Panc1 (cell line): Measurements from ENCODE around the gene KCNF1. TPM values are rescaled to one million over a fixed set of nuclear protein-coding genes. Genes with fewer than 3 reads are reported as not detected.

Experiments used
- ATAC-seq: fragments of 200-7000 bp; cut with Tn5 transposase; 2 replicates; pipeline ENCODE4 v1.9.1; 2020; ENCODE audit warnings: mild to moderate bottlenecking, moderate library complexity
- BruUV-seq: library from RNA; stranded (reverse); fragments of 400-500 nt; replicated peaks from 2 replicates; lab custom pipeline; 2021; lab: Mats Ljungman, UMichigan
- CTCF ChIA-PET: fragments of 300-600 bp; sonication (Branson Sonifier 250); formaldehyde crosslinking; loops from one replicate; lab custom pipeline; 2022; ENCODE audit warnings: antibody characterized with exemption; lab: Charles Lee
- POLR2A ChIA-PET: fragments of 300-600 bp; sonication (Branson Sonifier 250); formaldehyde crosslinking; loops from one replicate; lab custom pipeline; 2022; ENCODE audit warnings: antibody characterized with exemption; lab: Charles Lee
- DNase-seq: peaks from one replicate; pipeline ENCODE4 v3.0.0-alpha.2; 2010; ENCODE audit warnings: low read depth, low spot score
- H3K27ac ChIP-seq: 2 replicates; pipeline ENCODE4 v1.5.1; 2011; ENCODE audit warnings: mild to moderate bottlenecking, low read length, inconsistent platforms
- H3K27me3 ChIP-seq: fragments of 200-500 bp; sonication (Bioruptor generic); 2 replicates; pipeline ENCODE4 v1.6.0; 2014; ENCODE audit warnings: low read length, inconsistent platforms; ENCODE audit not compliant: control insufficient read depth, insufficient read depth
- H3K36me3 ChIP-seq: fragments of 200-500 bp; sonication (Bioruptor generic); 2 replicates; pipeline ENCODE4 v1.5.1; 2014; ENCODE audit warnings: inconsistent platforms, mild to moderate bottlenecking, low read length, moderate library complexity; ENCODE audit not compliant: control insufficient read depth, insufficient read depth
- H3K4me1 ChIP-seq: 2 replicates; pipeline ENCODE4 v1.5.1; 2011; ENCODE audit warnings: inconsistent platforms, mild to moderate bottlenecking, low read length, moderate library complexity; ENCODE audit not compliant: control insufficient read depth, insufficient read depth
- H3K4me3 ChIP-seq, 2 experiments: 2 replicates each; pipeline ENCODE4 v1.5.1; 2011 to 2012; ENCODE audit warnings: low read depth in 2 of 2, low read length in 2 of 2, mild to moderate bottlenecking in 2 of 2, inconsistent platforms in 1 of 2, moderate library complexity in 1 of 2
- H3K9me3 ChIP-seq: fragments of 200-500 bp; sonication (Bioruptor generic); 2 replicates; pipeline ENCODE4 v1.5.1; 2014; ENCODE audit warnings: low read depth, mild to moderate bottlenecking, inconsistent platforms, low read length, moderate library complexity; ENCODE audit not compliant: control insufficient read depth, insufficient read depth
- CTCF ChIP-seq: fragments of 450-650 bp; IDR thresholded peaks from 2 replicates; pipeline ENCODE4 v1.5.1; 2017; ENCODE audit warnings: mild to moderate bottlenecking
- POLR2AphosphoS5 ChIP-seq: IDR thresholded peaks from 2 replicates; pipeline ENCODE4 v1.6.1; 2012; ENCODE audit warnings: mild to moderate bottlenecking, low read depth, low read length, moderate library complexity
- REST ChIP-seq, 2 experiments: IDR thresholded peaks; 2 replicates each; pipeline ENCODE4 v1.6.1; 2011 to 2012; ENCODE audit warnings: low read depth in 2 of 2, control low read depth in 1 of 2, low read length in 1 of 2, mild to moderate bottlenecking in 1 of 2, moderate library complexity in 1 of 2; ENCODE audit not compliant: insufficient read depth in 1 of 2
- SIN3A ChIP-seq: IDR thresholded peaks from 2 replicates; pipeline ENCODE4 v1.6.1; 2012; ENCODE audit warnings: low read depth, mild to moderate bottlenecking, low read length, moderate library complexity, borderline replicate concordance; ENCODE audit not compliant: insufficient read depth
- TCF7L2 ChIP-seq: IDR thresholded peaks from 2 replicates; pipeline ENCODE4 v1.6.1; 2011; ENCODE audit warnings: mild to moderate bottlenecking, low read depth, low read length, inconsistent platforms
- in situ Hi-C: cut with HindIII; loops from 2 replicates; pipeline ENCODE4 v1.10.0; 2016; ENCODE audit warnings: low sequenced_read_pairs, low pct_unique_long_range_greater_than_20kb
- intact Hi-C: fragments of 100-400 bp; cut with micrococcal nuclease; formaldehyde crosslinking; loops from one replicate; pipeline ENCODE4 v1.10.0; 2022; ENCODE audit not compliant: unreplicated experiment
- total RNA-seq: library from RNA; stranded (reverse); gene quantifications from one replicate; pipeline ENCODE4 v1.2.1, GENCODE V29; 2021; ENCODE audit not compliant: unreplicated experiment

Gene KCNF1
- total RNA-seq, 1 experiment from 2014 or later = 0.39 TPM

DNA sequence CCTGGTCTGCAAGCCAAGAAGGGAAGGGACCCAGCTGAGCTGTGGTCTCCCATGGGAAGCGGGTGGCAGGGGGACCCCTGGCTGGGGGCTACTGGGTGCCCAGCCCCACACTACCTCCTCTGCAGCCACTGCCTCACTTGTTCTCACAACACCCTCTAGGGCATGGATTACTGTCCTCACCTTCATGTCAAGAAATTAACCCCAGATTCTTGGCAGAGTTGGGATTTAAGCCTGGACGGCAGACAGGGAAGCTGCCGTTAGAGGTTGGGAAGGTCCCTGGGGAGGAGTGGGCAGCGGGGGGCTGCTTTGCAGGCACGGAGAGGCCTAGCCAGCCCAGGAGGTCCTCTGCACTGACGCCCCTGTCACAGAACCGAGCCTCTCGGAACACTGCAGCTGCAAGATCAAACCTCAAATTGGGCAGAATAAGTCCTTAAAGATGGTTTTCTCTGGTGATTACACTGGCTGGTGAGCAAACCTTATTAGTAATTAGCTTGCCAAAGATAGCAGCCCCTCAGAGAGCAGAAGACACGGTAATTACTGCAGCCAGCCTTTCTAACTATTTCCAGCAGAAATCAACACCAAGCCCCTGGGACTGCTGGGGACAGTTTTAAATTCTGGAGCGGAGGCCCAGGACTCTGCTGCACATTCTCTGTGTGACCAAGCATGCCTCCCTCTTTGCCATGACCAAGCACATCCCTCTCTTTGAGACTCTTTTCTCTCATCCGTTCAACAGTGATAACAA is 35.9 kb downstream of the KCNF1 start:
- no TSS peak for BruUV-seq
- H3K9me3 ChIP-seq = no peaks in the 10 kb centered on the region
- no peaks in the 10 kb centered on the region for H3K27me3 ChIP-seq
- ChIA-PET CTCF (no interaction called here), POLR2A (no interaction called here)
- no peaks in the 10 kb centered on the region for H3K36me3 ChIP-seq
- no peak overlapping the region for H3K4me3 ChIP-seq
- no peak for ATAC-seq
- no peak for TF ChIP-seq SIN3A
- H3K27ac ChIP-seq = no peak overlapping the region
- intact Hi-C loops = no loop called here
- no peak for DNase-seq
- H3K4me1 ChIP-seq = no peaks in the 10 kb centered on the region
- in situ Hi-C loops = no loop called here

DNA sequence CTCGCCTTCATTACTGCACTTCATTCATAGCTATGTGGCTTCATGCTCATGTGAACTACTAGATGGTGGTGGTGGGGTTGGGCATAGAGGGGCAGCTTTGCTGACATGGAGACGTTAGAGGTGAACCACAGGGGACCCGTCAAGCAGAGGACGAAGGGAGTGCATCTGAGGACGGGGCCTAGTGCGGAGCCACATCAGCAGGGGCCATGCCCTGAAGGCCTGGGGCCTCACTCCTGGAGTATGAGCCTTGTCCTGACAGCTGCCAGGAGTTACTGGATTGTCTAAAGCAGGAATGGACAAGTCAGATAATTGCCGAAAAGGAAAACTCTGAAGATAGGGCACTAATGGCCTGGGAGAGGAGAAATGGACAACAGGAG is 36.4 kb downstream of the KCNF1 start:
- CTCF ChIA-PET = no interaction called here
- Histone ChIP-seq H3K27ac (no peak overlapping the region), H3K27me3 (no peaks in the 10 kb centered on the region), H3K9me3 (no peaks in the 10 kb centered on the region), H3K4me3 (no peak overlapping the region), H3K4me1 (no peaks in the 10 kb centered on the region), H3K36me3 (no peaks in the 10 kb centered on the region)
- in situ Hi-C loops (no loop called here), intact Hi-C loops (no loop called here)
- ATAC-seq (no peak), DNase-seq (no peak)
- POLR2A ChIA-PET = no interaction called here
- TF ChIP-seq POLR2AphosphoS5 (no peak), REST (IDR thresholded peaks at IDR 0.05; ENCODE audit: insufficient read depth in 1 of 2, low read depth in 2 of 2, low read length in 1 of 2) (no peak), SIN3A (no peak), CTCF (no peak), TCF7L2 (no peak)
- BruUV-seq = no TSS peak

DNA sequence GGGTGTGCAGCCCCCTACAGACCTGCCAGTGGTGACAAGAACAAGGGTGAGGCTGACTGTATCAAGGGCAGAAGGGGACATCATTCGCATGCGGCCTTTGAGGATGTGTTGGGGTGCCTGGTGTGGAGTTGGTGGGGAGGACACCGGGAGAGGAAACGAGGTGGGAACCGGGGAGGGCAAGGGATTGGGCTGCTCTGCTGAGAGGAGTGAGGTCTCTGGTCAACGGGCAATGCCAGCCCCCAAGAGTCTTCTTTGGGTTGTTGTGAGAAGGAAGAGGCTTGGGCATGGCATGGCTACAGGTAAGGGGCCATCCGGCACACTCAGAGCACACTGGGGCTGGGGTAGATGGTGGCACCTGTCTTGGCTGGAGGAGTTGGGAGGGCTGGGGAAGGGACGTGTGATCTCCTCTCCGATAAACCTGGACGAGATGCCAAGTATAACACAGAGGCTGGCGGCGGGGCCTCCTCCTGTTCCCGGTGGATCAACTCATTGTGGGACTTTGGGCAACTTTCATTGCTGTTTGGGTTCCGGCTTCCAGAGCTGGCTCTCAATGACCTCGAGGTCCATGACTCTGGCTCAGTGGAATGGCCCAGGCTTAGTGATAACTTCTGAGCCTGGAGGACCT is 37.0 kb downstream of the KCNF1 start:
- intact Hi-C loops = no loop called here
- no peak for DNase-seq
- Histone ChIP-seq H3K36me3 (no peaks in the 10 kb centered on the region), H3K27me3 (no peaks in the 10 kb centered on the region), H3K4me3 (no peak overlapping the region), H3K27ac (no peak overlapping the region), H3K4me1 (no peaks in the 10 kb centered on the region), H3K9me3 (no peaks in the 10 kb centered on the region)
- POLR2A ChIA-PET = no interaction called here
- CTCF ChIA-PET = no interaction called here
- TF ChIP-seq REST (IDR thresholded peaks at IDR 0.05; ENCODE audit: insufficient read depth in 1 of 2, low read depth in 2 of 2, low read length in 1 of 2) (no peak), CTCF (no peak), POLR2AphosphoS5 (no peak), SIN3A (no peak), TCF7L2 (no peak)
- BruUV-seq = no TSS peak
- in situ Hi-C loops = no loop called here
- ATAC-seq = no peak
